T-cell (primary cell): Measurements from ENCODE around the gene CYSTM1. TPM values are rescaled to one million over a fixed set of nuclear protein-coding genes. Genes with fewer than 3 reads are reported as not detected.
A peak's percentile ranks its signal among the peaks of the same experiment; 100 is the strongest.

Experiments used
- ATAC-seq, 4 experiments: fragments of 200-7000 bp in 3 of 4; fragments of 150-1000 bp in 1 of 4; cut with Tn5 transposase; replicated peaks in 1 of 4; 1 replicate in 3 of 4; 2 replicates in 1 of 4; pipeline ENCODE4 v1.10.0; 2021; ENCODE audit warnings: moderate library complexity in 3 of 4, mild to moderate bottlenecking in 2 of 4, moderate number of reproducible peaks in 1 of 4
- CTCF ChIA-PET, 2 donors: fragments of 300-600 bp; sonication (Branson Sonifier 250); formaldehyde crosslinking; loops; one replicate each; lab custom pipeline; 2022; ENCODE audit warnings: antibody characterized with exemption in 2 of 2; lab: Charles Lee
- POLR2A ChIA-PET, 2 donors: fragments of 300-600 bp; sonication (Branson Sonifier 250); formaldehyde crosslinking; loops; one replicate each; lab custom pipeline; 2022; ENCODE audit warnings: antibody characterized with exemption in 2 of 2; lab: Charles Lee
- DNase-seq, 35 experiments: peaks; one replicate each; pipeline versions ENCODE4 v3.0.0 to v3.0.0-alpha.2; 2013 to 2023
- H3K27ac ChIP-seq: one replicate; pipeline ENCODE4 v1.5.1; 2013; ENCODE audit warnings: low read length
- H3K27me3 ChIP-seq, 2 experiments: replicated peaks in 1 of 2; 1 replicate in 1 of 2; 2 replicates in 1 of 2; pipeline versions ENCODE4 v1.6.1 to v1.7.0; 2013; ENCODE audit warnings: low read length in 1 of 2, mixed read lengths in 1 of 2; ENCODE audit not compliant: control insufficient read depth in 2 of 2, insufficient read depth in 2 of 2; ENCODE audit errors: extremely low read depth in 1 of 2
- H3K36me3 ChIP-seq, 2 donors: 1 replicate in 1 of 2; 2 replicates in 1 of 2; pipeline versions ENCODE4 v1.6.1 to v1.7.0; 2013; ENCODE audit warnings: low read length in 1 of 2; ENCODE audit not compliant: control insufficient read depth in 2 of 2, insufficient read depth in 1 of 2; ENCODE audit errors: extremely low read depth in 1 of 2
- H3K4me1 ChIP-seq, 2 experiments: 1 replicate in 1 of 2; 2 replicates in 1 of 2; pipeline versions ENCODE4 v1.6.1 to v1.7.0; 2013; ENCODE audit warnings: low read length in 2 of 2, mixed read lengths in 1 of 2; ENCODE audit not compliant: insufficient read depth in 2 of 2, control insufficient read depth in 1 of 2; ENCODE audit errors: extremely low read depth in 1 of 2
- H3K4me3 ChIP-seq, 2 donors: 1 replicate in 1 of 2; 2 replicates in 1 of 2; pipeline versions ENCODE4 v1.5.1 to v1.7.0; 2013; ENCODE audit warnings: mild to moderate bottlenecking in 2 of 2, low read length in 1 of 2, moderate library complexity in 1 of 2; ENCODE audit not compliant: control insufficient read depth in 1 of 2; ENCODE audit errors: extremely low read depth in 1 of 2
- H3K9me3 ChIP-seq: 2 replicates; pipeline ENCODE4 v1.7.0; 2013
- H3K27ac Mint-ChIP-seq, 2 donors: one replicate each; pipeline ENCODE4 v1.8.0; 2020 to 2021; ENCODE audit warnings: mild to moderate bottlenecking in 2 of 2, mixed read lengths in 2 of 2
- H3K27me3 Mint-ChIP-seq, 2 donors: one replicate each; pipeline ENCODE4 v1.8.0; 2021 to 2022; ENCODE audit warnings: mixed read lengths in 2 of 2
- H3K36me3 Mint-ChIP-seq: one replicate; pipeline ENCODE4 v1.8.0; 2021; ENCODE audit warnings: mixed read lengths
- H3K4me1 Mint-ChIP-seq, 3 donors: one replicate each; pipeline ENCODE4 v1.8.0; 2020 to 2022; ENCODE audit warnings: mixed read lengths in 3 of 3, mild to moderate bottlenecking in 1 of 3
- H3K4me3 Mint-ChIP-seq, 3 donors: one replicate each; pipeline ENCODE4 v1.8.0; 2020 to 2022; ENCODE audit warnings: mild to moderate bottlenecking in 3 of 3, mixed read lengths in 3 of 3, moderate library complexity in 3 of 3
- H3K9me3 Mint-ChIP-seq, 3 donors: one replicate each; pipeline ENCODE4 v1.8.0; 2020 to 2022; ENCODE audit warnings: mixed read lengths in 3 of 3
- WGBS: methylation state at CpG from one replicate; pipeline ENCODE4 v1.1.5; 2013; ENCODE audit warnings: missing lambda C conversion rate; ENCODE audit not compliant: insufficient coverage; 5-methylcytosine and 5-hydroxymethylcytosine counted together
- total RNA-seq, 35 experiments: library from RNA in 6 of 35; stranded (reverse) in 6 of 35; fragments of 120-200 nt in 1 of 35; gene quantifications; one replicate each; pipeline versions ENCODE4 v1.2.1 to v1.2.4 and lab custom pipeline; 2013 to 2026

The CYSTM1 gene
- total RNA-seq, 5 donors from 2014 or later (not counting 1 experiment from before 2014, with no cell fraction given) = 1.9 to 6.0 (median 5.0) TPM

GRCh38 chr5:140238756-140239155 is 63.8 kb downstream of the CYSTM1 start:
- ATAC-seq = no peak
- Mint-ChIP-seq H3K4me3 (no peak overlapping the region), H3K36me3 (no peaks in the 10 kb centered on the region), H3K4me1 (no peaks in the 10 kb centered on the region), H3K27me3 (peaks cover 0 to under 1% of the 10 kb centered on the region in 2 donors), H3K27ac (no peak overlapping the region), H3K9me3 (no peaks in the 10 kb centered on the region)
- Histone ChIP-seq H3K4me1 (no peaks in the 10 kb centered on the region), H3K27me3 (peaks cover 0 to 2% of the 10 kb centered on the region in 2 experiments), H3K27ac (no peak overlapping the region), H3K9me3 (no peaks in the 10 kb centered on the region), H3K36me3 (no peaks in the 10 kb centered on the region), H3K4me3 (no peak overlapping the region)
- DNase-seq = no peak
- CTCF ChIA-PET = interaction anchor here in 1 of 2 donors (2.1 kb wide), 1 partner anchor 10 kb away, joined by 5 read pairs; no protein-coding TSS in a partner anchor
- POLR2A ChIA-PET = no interaction called here
- 90% methylated on average over 5 of the region's 6 CpGs for WGBS

GRCh38 chr5:140239461-140239860 is 64.5 kb downstream of the CYSTM1 start:
- WGBS = 100% methylated on average over 2 of the region's 5 CpGs

GRCh38 chr5:140239939-140240700 is 65.1 kb downstream of the CYSTM1 start:
- peaks cover 8% of the 10 kb centered on the region in 3 donors for H3K4me1 Mint-ChIP-seq
- no peaks in the 10 kb centered on the region for H3K9me3 Mint-ChIP-seq
- no peak overlapping the region for H3K27ac ChIP-seq
- no peaks in the 10 kb centered on the region for H3K9me3 ChIP-seq
- peaks cover 7% of the 10 kb centered on the region in 2 experiments for H3K4me1 ChIP-seq
- DNase-seq (peak in 33 of 35 experiments; percentile 14 to 65 (median 45)), ATAC-seq (peak; percentile 48 to 72 (median 72))
- H3K27me3 ChIP-seq = peaks cover 0 to 2% of the 10 kb centered on the region in 2 experiments
- no peak overlapping the region for H3K27ac Mint-ChIP-seq
- no peaks in the 10 kb centered on the region for H3K27me3 Mint-ChIP-seq
- H3K4me3 Mint-ChIP-seq = no peak overlapping the region
- no peaks in the 10 kb centered on the region for H3K36me3 ChIP-seq
- ChIA-PET CTCF (interaction anchor here (0.5 to 2.1 kb wide), 13 partner anchors 9 to 167 kb away, joined by 3 to 14 read pairs (median 4); partner anchors contain the start of genes HBEGF (in 1 of the 2) and PFDN1 (in 1 of the 2)), POLR2A (no interaction called here)
- peaks cover 2% of the 10 kb centered on the region for H3K36me3 Mint-ChIP-seq
- 57% methylated on average over 8 of the region's 11 CpGs for WGBS
- H3K4me3 ChIP-seq = no peak overlapping the region

More at GRCh38 chr5:140239461-140239860, 64.5 kb downstream of the CYSTM1 start:
- Histone ChIP-seq H3K4me1 (peaks cover 0 to under 1% of the 10 kb centered on the region in 2 experiments), H3K27ac (no peak overlapping the region), H3K36me3 (no peaks in the 10 kb centered on the region), H3K9me3 (no peaks in the 10 kb centered on the region), H3K27me3 (peaks cover 0 to 2% of the 10 kb centered on the region in 2 experiments), H3K4me3 (no peak overlapping the region)
- no peaks in the 10 kb centered on the region for H3K9me3 Mint-ChIP-seq
- ATAC-seq = peak in 2 of 4 experiments; percentile 8 to 10
- DNase-seq = no peak
- peaks cover 2% of the 10 kb centered on the region in 3 donors for H3K4me1 Mint-ChIP-seq
- ChIA-PET POLR2A (no interaction called here), CTCF (interaction anchor here (0.5 to 2.1 kb wide), 13 partner anchors 9 to 167 kb away, joined by 3 to 14 read pairs (median 4); partner anchors contain the start of genes HBEGF (in 1 of the 2) and PFDN1 (in 1 of the 2))
- H3K36me3 Mint-ChIP-seq = no peaks in the 10 kb centered on the region
- H3K27me3 Mint-ChIP-seq = no peaks in the 10 kb centered on the region
- no peak overlapping the region for H3K27ac Mint-ChIP-seq
- no peak overlapping the region for H3K4me3 Mint-ChIP-seq

GRCh38 chr5:140240987-140241706 is 66.2 kb downstream of the CYSTM1 start:
- ATAC-seq (no peak), DNase-seq (no peak)
- Mint-ChIP-seq H3K27me3 (no peaks in the 10 kb centered on the region), H3K4me3 (no peak overlapping the region), H3K36me3 (peaks cover 5% of the 10 kb centered on the region), H3K27ac (no peak overlapping the region), H3K4me1 (peaks cover 13 to 18% (median 16%) of the 10 kb centered on the region in 3 donors), H3K9me3 (no peaks in the 10 kb centered on the region)
- H3K9me3 ChIP-seq = no peaks in the 10 kb centered on the region
- no peak overlapping the region for H3K27ac ChIP-seq
- POLR2A ChIA-PET = no interaction called here
- CTCF ChIA-PET = interaction anchor here (0.6 to 2.1 kb wide), 4 partner anchors 7 to 159 kb away, joined by 4 to 13 read pairs (median 6); partner anchors contain the start of gene HBEGF (in 1 of the 2)
- H3K4me3 ChIP-seq = no peak overlapping the region
- H3K36me3 ChIP-seq = peaks cover 0 to 3% of the 10 kb centered on the region in 2 donors
- peaks cover 0 to 2% of the 10 kb centered on the region in 2 experiments for H3K27me3 ChIP-seq
- peaks cover 9 to 14% of the 10 kb centered on the region in 2 experiments for H3K4me1 ChIP-seq
- WGBS = 83% methylated on average over 9 of the region's 9 CpGs

- H3K4me3 ChIP-seq = no peak overlapping the region
- peaks cover 0 to 3% of the 10 kb centered on the region in 2 donors for H3K36me3 ChIP-seq
- H3K27ac ChIP-seq = no peak overlapping the region
- H3K9me3 ChIP-seq = no peaks in the 10 kb centered on the region
- Mint-ChIP-seq H3K9me3 (no peaks in the 10 kb centered on the region), H3K27ac (no peak overlapping the region), H3K4me1 (peaks cover 13 to 25% (median 21%) of the 10 kb centered on the region in 3 donors), H3K4me3 (no peak overlapping the region), H3K27me3 (no peaks in the 10 kb centered on the region), H3K36me3 (peaks cover 5% of the 10 kb centered on the region)
- ATAC-seq (no peak), DNase-seq (no peak)
- POLR2A ChIA-PET = no interaction called here
- CTCF ChIA-PET = interaction anchor here (0.7 to 5.4 kb wide), 4 partner anchors 109 to 117 kb away, joined by 3 to 73 read pairs (median 7); no protein-coding TSS in a partner anchor
- peaks cover 9 to 14% of the 10 kb centered on the region in 2 experiments for H3K4me1 ChIP-seq
- peaks cover 0 to 2% of the 10 kb centered on the region in 2 experiments for H3K27me3 ChIP-seq
- no CpG with 5 or more reads among the region's 5 CpGs for WGBS
Measured at GRCh38 chr5:140242099-140242498, 67.1 kb downstream of the CYSTM1 start.
